HCT116 (cell line): Measurements from ENCODE around the gene KIF13A. TPM values are rescaled to one million over a fixed set of nuclear protein-coding genes. Genes with fewer than 3 reads are reported as not detected.

Experiments
- ATAC-seq: fragments of 200-7000 bp; cut with Tn5 transposase; 2 replicates; pipeline ENCODE4 v1.9.1; 2020; ENCODE audit warnings: mild to moderate bottlenecking, moderate library complexity
- BruUV-seq: library from RNA; stranded (reverse); fragments of 400-500 nt; replicated peaks from 2 replicates; lab custom pipeline; 2021; lab: Mats Ljungman, UMichigan
- CTCF ChIA-PET: fragments of 300-600 bp; sonication (Branson Sonifier 250); formaldehyde crosslinking; loops from one replicate; lab custom pipeline; 2021; ENCODE audit warnings: antibody characterized with exemption; lab: Charles Lee
- POLR2A ChIA-PET: fragments of 300-600, 350-600 bp; sonication (Branson Sonifier 250); formaldehyde crosslinking; loops from one replicate; lab custom pipeline; 2021; ENCODE audit warnings: antibody characterized with exemption; lab: Charles Lee
- RAD21 ChIA-PET, 2 experiments: fragments of 300-600 bp; sonication (Branson Sonifier 250); formaldehyde crosslinking; loops; one replicate each; lab custom pipeline; 2023; ENCODE audit warnings: low total read pairs in 2 of 2; ENCODE audit not compliant: uncharacterized antibody in 2 of 2, unreplicated experiment in 2 of 2, low non-redundant PET in 1 of 2; lab: Charles Lee
- DNase-seq: peaks from one replicate; pipeline ENCODE4 v3.0.0-alpha.2; 2010; ENCODE audit warnings: low read depth, low spot score
- H2AFZ ChIP-seq: fragments of 200-600 bp; shearing (Covaris generic), sonication (generic); 2 replicates; pipeline ENCODE4 v1.6.1; 2017; ENCODE audit warnings: low read depth, mixed run types, mixed read lengths, antibody characterized with exemption, low read length; ENCODE audit not compliant: poor library complexity, severe bottlenecking
- H3K27ac ChIP-seq: 2 replicates; pipeline ENCODE4 v1.5.1; 2012; ENCODE audit warnings: low read depth, low read length
- H3K27me3 ChIP-seq: fragments of 200-600 bp; sonication (generic); 2 replicates; pipeline ENCODE4 v1.6.1; 2016; ENCODE audit warnings: mixed run types, low read length, mixed read lengths; ENCODE audit not compliant: insufficient read depth
- H3K36me3 ChIP-seq, 2 experiments: fragments of 200-500 bp in 1 of 2; fragments of 200-600 bp in 1 of 2; sonication (Bioruptor generic) in 1 of 2; sonication (generic) in 1 of 2; 2 replicates each; pipeline versions ENCODE4 v1.5.1 to v1.6.1; 2014 to 2016; ENCODE audit warnings: low read length in 2 of 2, inconsistent platforms in 1 of 2, mixed read lengths in 1 of 2, mixed run types in 1 of 2; ENCODE audit not compliant: insufficient read depth in 2 of 2, control insufficient read depth in 1 of 2
- H3K4me1 ChIP-seq, 2 experiments: fragments of 200-600 bp in 1 of 2; sonication (generic) in 1 of 2; 2 replicates each; pipeline versions ENCODE4 v1.5.1 to v1.6.1; 2012 to 2017; ENCODE audit warnings: low read length in 2 of 2, inconsistent platforms in 1 of 2, mild to moderate bottlenecking in 1 of 2, mixed read lengths in 1 of 2, mixed run types in 1 of 2, moderate library complexity in 1 of 2; ENCODE audit not compliant: insufficient read depth in 2 of 2, control insufficient read depth in 1 of 2
- H3K4me2 ChIP-seq: fragments of 200-600 bp; sonication (generic); 2 replicates; pipeline ENCODE4 v1.6.1; 2017; ENCODE audit warnings: mixed run types, low read length, mixed read lengths
- H3K4me3 ChIP-seq, 2 experiments: fragments of 200-600 bp in 1 of 2; sonication (generic) in 1 of 2; replicated peaks in 1 of 2; 2 replicates each; pipeline ENCODE4 v1.5.1; 2011 to 2016; ENCODE audit warnings: low read length in 2 of 2, control low read depth in 1 of 2, low read depth in 1 of 2, mild to moderate bottlenecking in 1 of 2, mixed read lengths in 1 of 2, mixed run types in 1 of 2
- H3K79me2 ChIP-seq: fragments of 200-600 bp; sonication (generic); 2 replicates; pipeline ENCODE4 v1.6.1; 2017; ENCODE audit warnings: mild to moderate bottlenecking, mixed run types, low read length, moderate library complexity, mixed read lengths; ENCODE audit not compliant: insufficient read depth
- H3K9ac ChIP-seq: fragments of 200-600 bp; sonication (generic); 2 replicates; pipeline ENCODE4 v1.6.1; 2016; ENCODE audit warnings: low read length, mixed read lengths
- H3K9me2 ChIP-seq: fragments of 200-600 bp; sonication (generic), shearing (Covaris generic); 2 replicates; pipeline ENCODE4 v1.6.1; 2017; ENCODE audit warnings: mixed run types, mild to moderate bottlenecking, moderate library complexity; ENCODE audit not compliant: insufficient read depth
- H3K9me3 ChIP-seq, 2 experiments: fragments of 200-500 bp in 1 of 2; fragments of 200-600 bp in 1 of 2; sonication (Bioruptor generic) in 1 of 2; sonication (generic) in 1 of 2; 2 replicates each; pipeline ENCODE4 v1.6.1; 2014 to 2017; ENCODE audit warnings: low read length in 2 of 2, mixed read lengths in 2 of 2, inconsistent platforms in 1 of 2, low read depth in 1 of 2, mild to moderate bottlenecking in 1 of 2, mixed run types in 1 of 2, moderate library complexity in 1 of 2; ENCODE audit not compliant: control insufficient read depth in 1 of 2, insufficient read depth in 1 of 2
- H4K20me1 ChIP-seq: fragments of 200-600 bp; sonication (generic), shearing (Covaris generic); 2 replicates; pipeline ENCODE4 v1.6.1; 2017; ENCODE audit warnings: mixed run types, mild to moderate bottlenecking, moderate library complexity; ENCODE audit not compliant: insufficient read depth
- CBX3 ChIP-seq: IDR thresholded peaks from 2 replicates; pipeline ENCODE4 v1.6.1; 2012; ENCODE audit warnings: low read depth
- EGR1 ChIP-seq: IDR thresholded peaks from 2 replicates; pipeline ENCODE4 v1.6.1; 2012; ENCODE audit warnings: low read depth
- JUND ChIP-seq: IDR thresholded peaks from 2 replicates; pipeline ENCODE4 v1.6.1; 2012
- MAX ChIP-seq: IDR thresholded peaks from 2 replicates; pipeline ENCODE4 v1.6.1; 2012
- POLR2A ChIP-seq: IDR thresholded peaks from 2 replicates; pipeline ENCODE4 v1.7.0; 2011; ENCODE audit warnings: borderline replicate concordance; ENCODE audit not compliant: insufficient read depth, insufficient read length; ENCODE audit errors: extremely low read depth
- POLR2AphosphoS5 ChIP-seq: IDR thresholded peaks from 2 replicates; pipeline ENCODE4 v1.6.1; 2011; ENCODE audit warnings: mild to moderate bottlenecking, low read depth, low read length, moderate library complexity
- RAD21 ChIP-seq: IDR thresholded peaks from 2 replicates; pipeline ENCODE4 v1.6.1; 2012; ENCODE audit warnings: low read depth, mild to moderate bottlenecking
- REST ChIP-seq: IDR thresholded peaks from 2 replicates; pipeline ENCODE4 v1.6.1; 2012; ENCODE audit warnings: low read depth
- SP1 ChIP-seq: IDR thresholded peaks from 2 replicates; pipeline ENCODE4 v1.6.1; 2012; ENCODE audit warnings: low read depth
- YY1 ChIP-seq: IDR thresholded peaks from 2 replicates; pipeline ENCODE4 v1.6.1; 2011; ENCODE audit warnings: low read length, low read depth, moderate library complexity, mild to moderate bottlenecking; ENCODE audit not compliant: insufficient replicate concordance; ENCODE audit errors: extremely low read depth
- ZBTB33 ChIP-seq: IDR thresholded peaks from 2 replicates; pipeline ENCODE4 v1.6.1; 2011; ENCODE audit warnings: mild to moderate bottlenecking, low read length, moderate library complexity; ENCODE audit not compliant: insufficient replicate concordance; ENCODE audit errors: extremely low read depth
- ZFX ChIP-seq: fragments of 450-650 bp; IDR thresholded peaks from 2 replicates; pipeline ENCODE4 v1.6.1; 2017
- intact Hi-C: fragments of 100-400 bp; cut with micrococcal nuclease; formaldehyde crosslinking; loops from 2 replicates; pipeline ENCODE4 v1.10.0; 2022
- total RNA-seq: library from RNA; stranded (reverse); gene quantifications from one replicate; pipeline ENCODE4 v1.2.1, GENCODE V29; 2021; ENCODE audit not compliant: unreplicated experiment
- TF ChIP-seq, protein P1 (sequence below): IDR thresholded peaks from 2 replicates; pipeline ENCODE4 v1.6.1; 2012

Gene KIF13A
- total RNA-seq, 1 experiment from 2014 or later: 23.1 TPM

GRCh38 chr6:17730078-17730704 is 257.2 kb downstream of the KIF13A start:
- Histone ChIP-seq H3K27ac (no peak overlapping the region), H3K9me2 (no peaks in the 10 kb centered on the region), H3K36me3 (no peaks in the 10 kb centered on the region), H4K20me1 (no peaks in the 10 kb centered on the region), H3K4me1 (peaks cover 0 to under 1% of the 10 kb centered on the region in 2 experiments; a peak in 1 of 4 replicates), H3K27me3 (no peaks in the 10 kb centered on the region), H3K79me2 (no peaks in the 10 kb centered on the region), H2AFZ (no peak overlapping the region), H3K4me3 (no peak overlapping the region), H3K4me2 (no peak overlapping the region), H3K9ac (no peak overlapping the region), H3K9me3 (no peaks in the 10 kb centered on the region)
- DNase-seq (no peak), ATAC-seq (no peak)
- no TSS peak for BruUV-seq
- ChIA-PET CTCF (no interaction called here), RAD21 (no interaction called here), POLR2A (interaction anchor here (1.2 to 1.3 kb wide), 2 partner anchors 10 to 17 kb away, joined by 4 read pairs; no protein-coding TSS in a partner anchor)
- intact Hi-C loops: no loop called here
- TF ChIP-seq RAD21 (no peak), ZFX (no peak), REST (no peak), YY1 (no peak), JUND (no peak), EGR1 (no peak), ZBTB33 (no peak), CBX3 (no peak), SP1 (no peak), POLR2AphosphoS5 (no peak), MAX (no peak), POLR2A (no peak)
- TF ChIP-seq, protein P1, sequence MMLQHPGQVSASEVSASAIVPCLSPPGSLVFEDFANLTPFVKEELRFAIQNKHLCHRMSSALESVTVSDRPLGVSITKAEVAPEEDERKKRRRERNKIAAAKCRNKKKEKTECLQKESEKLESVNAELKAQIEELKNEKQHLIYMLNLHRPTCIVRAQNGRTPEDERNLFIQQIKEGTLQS: no peak
